Fibroblast of lung (primary cell): ENCODE results near the gene KDM2A.

Source experiments
- CTCF ChIP-seq, 2 donors: IDR thresholded peaks in 1 of 2; conservative IDR thresholded peaks in 1 of 2; 1 replicate in 1 of 2; 2 replicates in 1 of 2; pipeline ENCODE4 v1.5.1; 2011 to 2012; ENCODE audit warnings: low read length in 2 of 2, control low read depth in 1 of 2, inconsistent platforms in 1 of 2, low read depth in 1 of 2, mild to moderate bottlenecking in 1 of 2
- EZH2 ChIP-seq: IDR thresholded peaks from 2 replicates; pipeline ENCODE4 v1.5.1; 2012; ENCODE audit warnings: low read length, control low read depth, mild to moderate bottlenecking; ENCODE audit errors: missing control alignments

GRCh38 chr11:67307545-67308001, 188.5 kb downstream of the KDM2A start:
- TF ChIP-seq CTCF (conservative IDR thresholded peaks at IDR 0.05 in 1 of 2, IDR thresholded peaks at IDR 0.05 in 1 of 2; ENCODE audit: low read depth in 1 of 2, low read length in 2 of 2): no peak
- TF ChIP-seq EZH2: no peak
